ENCODE measurements around the gene NOTCH2NLA.
"Not testable (repeated sequence)": the region's sequence is repeated elsewhere in the genome, so short reads cannot be mapped to it uniquely, and the experiment has no call there.

Gene NOTCH2NLA

GRCh38 chr1:146251523-146251922 lies 22.7 kb upstream of the NOTCH2NLA start:
- H3K27ac Mint-ChIP-seq, H3K4me1 Mint-ChIP-seq: not testable (repeated sequence)

GRCh38 chr1:146248643-146249042 lies 19.8 kb upstream of the NOTCH2NLA start:
- not testable (repeated sequence) for H3K27ac Mint-ChIP-seq; H3K4me1 Mint-ChIP-seq; H3K36me3 Mint-ChIP-seq (ENCODE audit: low read depth); H3K9me3 Mint-ChIP-seq; H3K4me3 Mint-ChIP-seq; H3K27me3 Mint-ChIP-seq (ENCODE audit: low read depth)

More at GRCh38 chr1:146251523-146251922, 22.7 kb upstream of the NOTCH2NLA start:
- H3K27me3 Mint-ChIP-seq (ENCODE audit: low read depth); H3K4me3 Mint-ChIP-seq; H3K9me3 Mint-ChIP-seq; H3K36me3 Mint-ChIP-seq (ENCODE audit: low read depth): not testable (repeated sequence)

- not testable (repeated sequence) for H3K27me3 Mint-ChIP-seq (ENCODE audit: low read depth); H3K27ac Mint-ChIP-seq; H3K9me3 Mint-ChIP-seq; H3K36me3 Mint-ChIP-seq (ENCODE audit: low read depth); H3K4me3 Mint-ChIP-seq; H3K4me1 Mint-ChIP-seq
These were observed 7.8 kb upstream of the NOTCH2NLA start for GRCh38 chr1:146236626-146237025.

- H3K36me3 Mint-ChIP-seq (ENCODE audit: low read depth); H3K9me3 Mint-ChIP-seq; H3K27ac Mint-ChIP-seq; H3K4me1 Mint-ChIP-seq; H3K4me3 Mint-ChIP-seq; H3K27me3 Mint-ChIP-seq (ENCODE audit: low read depth): not testable (repeated sequence)
These were observed 7.3 kb upstream of the NOTCH2NLA start for GRCh38 chr1:146236026-146236601.

GRCh38 chr1:146228144-146228682 lies 608 bp downstream of the NOTCH2NLA start:
- H3K4me1 Mint-ChIP-seq; H3K27me3 Mint-ChIP-seq (ENCODE audit: low read depth); H3K36me3 Mint-ChIP-seq (ENCODE audit: low read depth); H3K27ac Mint-ChIP-seq; H3K9me3 Mint-ChIP-seq: not testable (repeated sequence)
- peak overlapping the region; percentile 80 to 84 (median 82) for H3K4me3 Mint-ChIP-seq

- not testable (repeated sequence) for H3K4me1 Mint-ChIP-seq; H3K27me3 Mint-ChIP-seq (ENCODE audit: low read depth); H3K9me3 Mint-ChIP-seq; H3K36me3 Mint-ChIP-seq (ENCODE audit: low read depth)
- peak overlapping the region; percentile 97 for H3K27ac Mint-ChIP-seq
- peak overlapping the region; percentile 43 to 67 (median 50) for H3K4me3 Mint-ChIP-seq
These were observed 54.3 kb downstream of the NOTCH2NLA start for GRCh38 chr1:146174531-146174930.

- not testable (repeated sequence) for H3K4me3 Mint-ChIP-seq; H3K4me1 Mint-ChIP-seq; H3K9me3 Mint-ChIP-seq; H3K27me3 Mint-ChIP-seq (ENCODE audit: low read depth); H3K27ac Mint-ChIP-seq; H3K36me3 Mint-ChIP-seq (ENCODE audit: low read depth)
These were observed 61.1 kb downstream of the NOTCH2NLA start for GRCh38 chr1:146167740-146168139.

- not testable (repeated sequence) for H3K27ac Mint-ChIP-seq; H3K4me3 Mint-ChIP-seq; H3K4me1 Mint-ChIP-seq; H3K9me3 Mint-ChIP-seq; H3K27me3 Mint-ChIP-seq (ENCODE audit: low read depth); H3K36me3 Mint-ChIP-seq (ENCODE audit: low read depth)
These were observed 61.5 kb downstream of the NOTCH2NLA start for GRCh38 chr1:146167273-146167672.

GRCh38 chr1:146144465-146144864 lies 84.4 kb downstream of the NOTCH2NLA start, which contains the start of gene NBPF10:
TSS of gene NBPF10 (minus strand) at chr1:146144804. CDS start at chr1:146144769, 35 bp downstream.
- peak in 1 of 3 experiments; percentile 6 for TF ChIP-seq CTCF (IDR thresholded peaks at IDR 0.05; ENCODE audit: unreplicated experiment in 3 of 3)
- not testable (repeated sequence) for H3K4me1 Mint-ChIP-seq; H3K27me3 Mint-ChIP-seq (ENCODE audit: low read depth); H3K27ac Mint-ChIP-seq; H3K4me3 Mint-ChIP-seq; H3K36me3 Mint-ChIP-seq (ENCODE audit: low read depth); H3K9me3 Mint-ChIP-seq
